ENCODE measurements around the gene GK2.

DNA sequence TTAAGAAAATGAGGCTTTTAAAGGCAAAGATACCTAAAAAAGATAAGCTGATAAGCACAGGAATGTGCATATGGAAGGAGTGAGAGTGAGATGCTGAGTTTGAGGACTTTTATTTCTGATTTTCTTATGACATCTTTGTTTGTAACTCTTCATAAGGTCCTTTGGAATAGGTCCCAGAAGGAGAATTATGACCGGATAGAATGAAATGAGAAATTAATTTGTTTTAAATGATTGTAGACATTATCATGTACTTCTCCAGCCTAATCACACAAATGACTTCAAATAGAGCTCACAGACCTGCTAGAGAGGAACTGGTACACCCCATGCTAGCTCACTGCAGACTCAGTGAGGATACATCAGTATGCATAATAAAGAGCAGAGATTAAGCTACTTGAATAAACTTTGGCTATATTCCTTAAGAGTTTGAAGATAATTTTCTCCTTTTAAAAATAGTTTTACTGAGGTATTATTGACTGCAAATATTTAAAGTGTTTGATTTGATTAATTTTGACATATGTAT, 5.6 kb downstream of the GK2 start:
- TF ChIP-seq, protein P1, sequence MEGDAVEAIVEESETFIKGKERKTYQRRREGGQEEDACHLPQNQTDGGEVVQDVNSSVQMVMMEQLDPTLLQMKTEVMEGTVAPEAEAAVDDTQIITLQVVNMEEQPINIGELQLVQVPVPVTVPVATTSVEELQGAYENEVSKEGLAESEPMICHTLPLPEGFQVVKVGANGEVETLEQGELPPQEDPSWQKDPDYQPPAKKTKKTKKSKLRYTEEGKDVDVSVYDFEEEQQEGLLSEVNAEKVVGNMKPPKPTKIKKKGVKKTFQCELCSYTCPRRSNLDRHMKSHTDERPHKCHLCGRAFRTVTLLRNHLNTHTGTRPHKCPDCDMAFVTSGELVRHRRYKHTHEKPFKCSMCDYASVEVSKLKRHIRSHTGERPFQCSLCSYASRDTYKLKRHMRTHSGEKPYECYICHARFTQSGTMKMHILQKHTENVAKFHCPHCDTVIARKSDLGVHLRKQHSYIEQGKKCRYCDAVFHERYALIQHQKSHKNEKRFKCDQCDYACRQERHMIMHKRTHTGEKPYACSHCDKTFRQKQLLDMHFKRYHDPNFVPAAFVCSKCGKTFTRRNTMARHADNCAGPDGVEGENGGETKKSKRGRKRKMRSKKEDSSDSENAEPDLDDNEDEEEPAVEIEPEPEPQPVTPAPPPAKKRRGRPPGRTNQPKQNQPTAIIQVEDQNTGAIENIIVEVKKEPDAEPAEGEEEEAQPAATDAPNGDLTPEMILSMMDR (conservative IDR thresholded peaks at IDR 0.05): no peak
- no peak for TF ChIP-seq EZH2 (IDR thresholded peaks at IDR 0.05; ENCODE audit: low read depth)

Measured in PC-9 (cell line).